Mesodermal cell (in vitro differentiated cells): Measurements from ENCODE around the gene PLA2G4B.

ENCODE experiments used
- H3K27ac ChIP-seq: 2 replicates; pipeline ENCODE4 v1.7.0; 2013; ENCODE audit warnings: mild to moderate bottlenecking, low read depth, low read length, moderate library complexity; ENCODE audit not compliant: severe bottlenecking
- H3K36me3 ChIP-seq: 2 replicates; pipeline ENCODE4 v1.7.1; 2013; ENCODE audit warnings: mild to moderate bottlenecking, low read length, moderate library complexity; ENCODE audit not compliant: control insufficient read depth, insufficient read depth
- H3K4me1 ChIP-seq: one replicate; pipeline ENCODE4 v1.7.1; 2013; ENCODE audit warnings: mild to moderate bottlenecking, low read length; ENCODE audit not compliant: insufficient read depth, control insufficient read depth, poor library complexity, severe bottlenecking
- H3K4me3 ChIP-seq: 2 replicates; pipeline ENCODE4 v1.7.0; 2013; ENCODE audit warnings: low read length, control low read depth, mild to moderate bottlenecking; ENCODE audit not compliant: insufficient read depth, poor library complexity, severe bottlenecking; ENCODE audit errors: extremely low read depth
- H3K9me3 ChIP-seq: 2 replicates; pipeline ENCODE4 v1.7.1; 2013; ENCODE audit warnings: mild to moderate bottlenecking, low read length, moderate library complexity; ENCODE audit not compliant: control insufficient read depth
- WGBS, 2 experiments: methylation state at CpG; one replicate each; pipeline ENCODE4 v1.1.5; 2013; ENCODE audit warnings: missing lambda C conversion rate in 2 of 2; ENCODE audit not compliant: insufficient coverage in 2 of 2; 5-methylcytosine and 5-hydroxymethylcytosine counted together

Gene PLA2G4B

DNA sequence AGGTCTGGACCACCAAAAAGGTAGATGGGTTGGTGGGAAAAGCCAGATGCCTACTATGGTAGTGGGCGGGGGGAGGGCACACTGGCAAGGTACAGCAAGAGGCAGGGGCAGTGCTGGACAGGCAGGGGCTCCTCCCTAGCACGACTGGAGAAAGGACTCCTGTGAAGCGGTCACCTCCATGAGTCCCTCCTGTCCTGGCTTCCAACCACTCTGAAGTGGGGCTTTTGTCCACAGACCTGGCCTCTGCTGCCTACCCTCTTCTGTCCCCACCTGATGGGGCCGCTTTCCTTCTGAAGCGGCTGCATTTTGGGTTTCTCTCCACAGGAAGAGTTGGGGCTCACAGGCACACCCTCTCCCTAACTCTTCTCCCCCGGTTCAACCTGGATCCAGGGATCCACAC is 57.9 kb downstream of the PLA2G4B start:
- H3K4me3 ChIP-seq, result no peak overlapping the region
- H3K36me3 ChIP-seq, result peaks cover 44% of the 10 kb centered on the region
- H3K4me1 ChIP-seq, result peaks cover 23% of the 10 kb centered on the region
- WGBS, 2 experiments, result 95 to 97% methylated on average over 5 of the region's 6 CpGs
- H3K9me3 ChIP-seq, result no peaks in the 10 kb centered on the region
- H3K27ac ChIP-seq, result no peak overlapping the region

DNA sequence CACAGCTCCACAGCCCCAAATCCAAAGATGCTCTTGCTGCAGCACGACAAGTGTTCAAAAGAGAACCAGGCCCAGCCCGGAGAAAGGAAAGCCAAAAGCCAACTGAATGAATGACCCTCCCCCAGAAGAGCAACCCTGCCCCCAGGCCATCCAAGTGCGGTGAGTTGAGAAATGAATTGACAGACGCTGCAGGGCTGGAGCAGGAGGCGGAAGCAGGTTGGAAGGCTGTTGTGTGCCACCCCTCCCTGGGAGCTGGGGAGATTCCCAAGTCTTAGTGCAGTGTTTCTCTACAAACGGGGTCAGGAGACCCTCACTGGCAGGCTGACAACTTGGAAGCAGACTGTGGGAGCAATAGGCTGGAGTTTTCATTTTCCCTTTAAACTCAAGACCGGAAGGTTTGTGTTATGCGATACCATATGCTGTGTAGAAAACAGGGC is 58.7 kb downstream of the PLA2G4B start:
- H3K4me3 ChIP-seq, result no peak overlapping the region
- peaks cover 23% of the 10 kb centered on the region for H3K4me1 ChIP-seq
- 90% methylated on average over 3 to 5 of the region's 8 CpGs for WGBS, 2 experiments
- H3K9me3 ChIP-seq, result no peaks in the 10 kb centered on the region
- H3K27ac ChIP-seq, result no peak overlapping the region
- H3K36me3 ChIP-seq, result peaks cover 50% of the 10 kb centered on the region
